GM12878 (cell line): ENCODE measurements around the gene SGO1. TPM values are rescaled to one million over a fixed set of nuclear protein-coding genes. Genes with fewer than 3 reads are reported as not detected.

Source experiments
- BCL11A ChIP-seq: IDR thresholded peaks from 2 replicates; pipeline ENCODE4 v1.6.1; 2011; ENCODE audit warnings: low read depth, low read length
- BCL3 ChIP-seq: IDR thresholded peaks from 2 replicates; pipeline ENCODE4 v1.6.1; 2011; ENCODE audit warnings: borderline replicate concordance, low read depth, mild to moderate bottlenecking, moderate library complexity, low read length; ENCODE audit not compliant: insufficient read depth, poor library complexity, severe bottlenecking
- CBX5 ChIP-seq: sonication (generic); IDR thresholded peaks from 2 replicates; pipeline ENCODE4 v1.6.1; 2016; ENCODE audit warnings: low read depth, moderate library complexity, mild to moderate bottlenecking, inconsistent platforms
- CREB1 ChIP-seq: IDR thresholded peaks from 2 replicates; pipeline ENCODE4 v1.6.1; 2012; ENCODE audit warnings: low read depth, mild to moderate bottlenecking, inconsistent platforms
- E4F1 ChIP-seq: fragments of 450-650 bp; IDR thresholded peaks from 2 replicates; pipeline ENCODE4 v1.6.1; 2018; ENCODE audit warnings: borderline replicate concordance, mild to moderate bottlenecking; ENCODE audit not compliant: partially characterized antibody
- SPI1 ChIP-seq: IDR thresholded peaks from 2 replicates; pipeline ENCODE4 v1.6.1; 2011; ENCODE audit warnings: low read depth, mild to moderate bottlenecking, low read length, moderate library complexity, borderline replicate concordance; ENCODE audit not compliant: insufficient read depth
- TARDBP ChIP-seq: IDR thresholded peaks from 2 replicates; pipeline ENCODE4 v1.6.1; 2016; ENCODE audit warnings: borderline replicate concordance
- ZNF687 ChIP-seq: fragments of 450-650 bp; IDR thresholded peaks from 2 replicates; pipeline ENCODE4 v1.6.1; 2017; ENCODE audit warnings: mild to moderate bottlenecking, moderate library complexity
- polyA plus RNA-seq, 11 experiments: library from polyadenylated mRNA; depleted of rRNA in 4 of 11; unstranded in 6 of 11; stranded (reverse) in 5 of 11; fragments of >200 nt; fragmentation: Nextera tagmentation in 4 of 11; fragmentation: Illumina TruSeq in 1 of 11; extraction: Ambion mirVana in 4 of 11; extraction: Trizol in 1 of 11; gene quantifications; 1 replicate in 1 of 11; 2 replicates in 10 of 11; pipeline versions ENCODE4 v1.2.1 to v1.2.3, GENCODE V29; 2011 to 2016; ENCODE audit warnings: inconsistent platforms in 2 of 11, missing spikeins in 2 of 11, low read depth in 1 of 11
- total RNA-seq, 4 experiments: library from RNA; depleted of rRNA in 3 of 4; stranded (reverse); fragments of >200 nt in 3 of 4; fragmentation: Illumina TruSeq in 1 of 4; extraction: Trizol in 1 of 4; gene quantifications; 2 replicates each; pipeline versions ENCODE4 v1.2.1 to v1.2.3, GENCODE V29; 2013 to 2021

Gene SGO1
- total and polyA plus RNA-seq, 10 of the 15 experiments (the other 5 are each of a cell fraction or from before 2014, with no cell fraction given), result 10.9 to 46.2 (median 17.6) TPM

- TF ChIP-seq ZNF687 (no peak), BCL11A (no peak), E4F1 (no peak), BCL3 (no peak), SPI1 (no peak), CBX5 (no peak), CREB1 (no peak), TARDBP (no peak)
These were observed 11.8 kb upstream of the SGO1 start (continued) for GRCh38 chr3:20197775-20198174.
